Transverse colon (tissue), 3 donors: ENCODE data around the gene YWHAQ.

Experiments
- CTCF ChIP-seq, 5 experiments: fragments of 200-600 bp in 3 of 5; fragments of 450-650 bp in 2 of 5; sonication (generic) in 3 of 5; IDR thresholded peaks; 1 replicate in 2 of 5; 2 replicates in 3 of 5; pipeline ENCODE4 v1.5.1; 2016 to 2017; ENCODE audit warnings: antibody characterized with exemption in 5 of 5, inconsistent platforms in 3 of 5, mild to moderate bottlenecking in 2 of 5, moderate library complexity in 1 of 5
- POLR2A ChIP-seq: fragments of 450-650 bp; IDR thresholded peaks from one replicate; pipeline ENCODE4 v1.6.1; 2016; ENCODE audit warnings: antibody characterized with exemption, mild to moderate bottlenecking, moderate library complexity

- TF ChIP-seq CTCF (IDR thresholded peaks at IDR 0.05) (no peak), POLR2A (no peak)
Observed at GRCh38 chr2:9538000-9538507, 92.7 kb downstream of the YWHAQ start.
